GM21529 (cell line): ENCODE results near the gene SLC28A1.
"Not testable (repeated sequence)": the region's sequence is repeated elsewhere in the genome, so short reads cannot be mapped to it uniquely, and the experiment has no call there.

Experiments
- ATAC-seq: cut with Tn5 transposase; IDR thresholded peaks from one replicate; pipeline ENCODE4 v1.9.1; 2021; ENCODE audit not compliant: unreplicated experiment

Gene SLC28A1

GRCh38 chr15:84883916-84884781 lies at the start of gene SLC28A1:
Gene SLC28A1 (plus strand): TSS chr15:84884662. CDS start chr15:84887761, 3,099 bp downstream.
- ATAC-seq, result no peak

GRCh38 chr15:84834969-84835368 lies 49.5 kb upstream of the SLC28A1 start:
- no peak for ATAC-seq

GRCh38 chr15:84835661-84836337 lies 48.7 kb upstream of the SLC28A1 start:
- no peak for ATAC-seq

GRCh38 chr15:84836844-84837243 lies 47.6 kb upstream of the SLC28A1 start:
- ATAC-seq, result no peak

GRCh38 chr15:84839714-84840113 lies 44.7 kb upstream of the SLC28A1 start:
- ATAC-seq, result no peak

GRCh38 chr15:84840255-84840654 lies 44.2 kb upstream of the SLC28A1 start:
- ATAC-seq, result no peak

- no peak for ATAC-seq
Observed at GRCh38 chr15:84840741-84841429, 43.6 kb upstream of the SLC28A1 start.

- ATAC-seq, result no peak
Observed at GRCh38 chr15:84842781-84843180, 41.7 kb upstream of the SLC28A1 start.

- no peak for ATAC-seq
Observed at GRCh38 chr15:84844964-84845363, 39.5 kb upstream of the SLC28A1 start.

GRCh38 chr15:84845631-84846030 lies 38.8 kb upstream of the SLC28A1 start:
- ATAC-seq, result not testable (repeated sequence)

- no peak for ATAC-seq
Observed at GRCh38 chr15:84846269-84846668, 38.2 kb upstream of the SLC28A1 start.

GRCh38 chr15:84847382-84847781 lies 37.1 kb upstream of the SLC28A1 start:
- no peak for ATAC-seq

GRCh38 chr15:84852212-84852611 lies 32.2 kb upstream of the SLC28A1 start:
- ATAC-seq, result no peak

- ATAC-seq, result no peak
Observed at GRCh38 chr15:84855136-84855535, 29.3 kb upstream of the SLC28A1 start.

- no peak for ATAC-seq
Observed at GRCh38 chr15:84855765-84856164, 28.7 kb upstream of the SLC28A1 start.

- ATAC-seq, result no peak
Observed at GRCh38 chr15:84856731-84857417, 27.6 kb upstream of the SLC28A1 start.

GRCh38 chr15:84857418-84858004 lies 27.0 kb upstream of the SLC28A1 start:
- ATAC-seq, result no peak

GRCh38 chr15:84858231-84858630 lies 26.2 kb upstream of the SLC28A1 start:
- no peak for ATAC-seq

GRCh38 chr15:84859144-84859543 lies 25.3 kb upstream of the SLC28A1 start:
- no peak for ATAC-seq

- no peak for ATAC-seq
Observed at GRCh38 chr15:84859651-84860050, 24.8 kb upstream of the SLC28A1 start.

GRCh38 chr15:84861781-84862180 lies 22.7 kb upstream of the SLC28A1 start:
- no peak for ATAC-seq
